ENCODE measurements around the gene EXOC4.

The EXOC4 gene

DNA sequence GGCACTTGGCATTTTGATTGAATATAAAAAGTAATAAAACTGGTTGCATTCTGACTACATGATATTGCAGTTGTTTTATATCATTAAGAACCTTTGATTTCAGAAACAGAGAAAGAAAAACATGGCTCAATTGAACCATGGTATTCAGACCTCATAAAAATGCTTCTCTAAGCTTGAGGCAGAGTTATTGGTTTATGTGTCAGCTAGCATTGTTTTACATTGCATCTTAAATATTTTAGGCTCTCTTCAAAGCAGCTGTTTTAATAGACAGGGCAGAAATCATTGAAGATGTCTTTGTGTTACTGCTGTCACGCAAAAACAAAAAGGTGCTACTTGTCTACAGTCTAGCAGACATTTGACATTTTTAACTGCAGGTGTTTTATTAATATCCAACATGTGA, 299.2 kb downstream of the EXOC4 start:
- Histone ChIP-seq H3K4me3 (ENCODE audit: low read depth, low read length) (no peak overlapping the region), H3K4me1 (ENCODE audit: control insufficient read depth, insufficient read depth, low read length) (peaks cover 9% of the 10 kb centered on the region), H3K36me3 (ENCODE audit: control insufficient read depth in 2 of 2, insufficient read depth in 1 of 2, low read length in 2 of 2) (no peaks in the 10 kb centered on the region), H3K27ac (ENCODE audit: extremely low read depth, low read depth, low read length) (no peak overlapping the region), H3K9me3 (ENCODE audit: control insufficient read depth, insufficient read depth, low read depth, low read length) (no peaks in the 10 kb centered on the region)
- TF ChIP-seq OVOL3 (tag by site-specific recombination; IDR thresholded peaks at IDR 0.05) (no peak), PRDM6 (tag by site-specific recombination; IDR thresholded peaks at IDR 0.05) (peak; percentile 55)
- TF ChIP-seq, protein P1, sequence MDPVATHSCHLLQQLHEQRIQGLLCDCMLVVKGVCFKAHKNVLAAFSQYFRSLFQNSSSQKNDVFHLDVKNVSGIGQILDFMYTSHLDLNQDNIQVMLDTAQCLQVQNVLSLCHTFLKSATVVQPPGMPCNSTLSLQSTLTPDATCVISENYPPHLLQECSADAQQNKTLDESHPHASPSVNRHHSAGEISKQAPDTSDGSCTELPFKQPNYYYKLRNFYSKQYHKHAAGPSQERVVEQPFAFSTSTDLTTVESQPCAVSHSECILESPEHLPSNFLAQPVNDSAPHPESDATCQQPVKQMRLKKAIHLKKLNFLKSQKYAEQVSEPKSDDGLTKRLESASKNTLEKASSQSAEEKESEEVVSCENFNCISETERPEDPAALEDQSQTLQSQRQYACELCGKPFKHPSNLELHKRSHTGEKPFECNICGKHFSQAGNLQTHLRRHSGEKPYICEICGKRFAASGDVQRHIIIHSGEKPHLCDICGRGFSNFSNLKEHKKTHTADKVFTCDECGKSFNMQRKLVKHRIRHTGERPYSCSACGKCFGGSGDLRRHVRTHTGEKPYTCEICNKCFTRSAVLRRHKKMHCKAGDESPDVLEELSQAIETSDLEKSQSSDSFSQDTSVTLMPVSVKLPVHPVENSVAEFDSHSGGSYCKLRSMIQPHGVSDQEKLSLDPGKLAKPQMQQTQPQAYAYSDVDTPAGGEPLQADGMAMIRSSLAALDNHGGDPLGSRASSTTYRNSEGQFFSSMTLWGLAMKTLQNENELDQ (tag by site-specific recombination; IDR thresholded peaks at IDR 0.05; ENCODE audit: low read depth): no peak
- CTCF ChIA-PET: interaction anchor here (0.8 kb wide), 1 partner anchor 302 kb away, joined by 4 read pairs; no protein-coding TSS in a partner anchor
- POLR2A ChIA-PET: no interaction called here

- CTCF ChIA-PET: no interaction called here
Measured at GRCh38 chr7:133554330-133554729, 301.5 kb downstream of the EXOC4 start.

More at GRCh38 chr7:133554330-133554729, 301.5 kb downstream of the EXOC4 start:
- H3K4me1 ChIP-seq (ENCODE audit: control insufficient read depth, insufficient read depth, low read length): peaks cover 9% of the 10 kb centered on the region
- H3K9me3 ChIP-seq (ENCODE audit: control insufficient read depth, insufficient read depth, low read depth, low read length): no peaks in the 10 kb centered on the region
- H3K4me3 ChIP-seq (ENCODE audit: low read depth, low read length): no peak overlapping the region
- H3K27ac ChIP-seq (ENCODE audit: extremely low read depth, low read depth, low read length): no peak overlapping the region
- H3K36me3 ChIP-seq (ENCODE audit: control insufficient read depth in 2 of 2, insufficient read depth in 1 of 2, low read length in 2 of 2): no peaks in the 10 kb centered on the region
- TF ChIP-seq ZNF777 (tag by site-specific recombination; IDR thresholded peaks at IDR 0.05; ENCODE audit: borderline replicate concordance) (no peak), ZNF623 (tag by site-specific recombination; IDR thresholded peaks at IDR 0.05) (no peak), ZBTB7A (tag by site-specific recombination; IDR thresholded peaks at IDR 0.05; ENCODE audit: low read depth) (no peak), ZXDB (tag by site-specific recombination; IDR thresholded peaks at IDR 0.05) (no peak), TRIM28 (IDR thresholded peaks at IDR 0.05; ENCODE audit: borderline replicate concordance, low read length) (no peak), YY2 (tag by site-specific recombination; IDR thresholded peaks at IDR 0.05) (no peak), ZNF175 (tag by site-specific recombination; IDR thresholded peaks at IDR 0.05) (no peak), ZNF624 (tag by site-specific recombination; IDR thresholded peaks at IDR 0.05) (no peak), ZNF48 (tag by site-specific recombination; IDR thresholded peaks at IDR 0.05) (no peak)
- TF ChIP-seq, protein P2, sequence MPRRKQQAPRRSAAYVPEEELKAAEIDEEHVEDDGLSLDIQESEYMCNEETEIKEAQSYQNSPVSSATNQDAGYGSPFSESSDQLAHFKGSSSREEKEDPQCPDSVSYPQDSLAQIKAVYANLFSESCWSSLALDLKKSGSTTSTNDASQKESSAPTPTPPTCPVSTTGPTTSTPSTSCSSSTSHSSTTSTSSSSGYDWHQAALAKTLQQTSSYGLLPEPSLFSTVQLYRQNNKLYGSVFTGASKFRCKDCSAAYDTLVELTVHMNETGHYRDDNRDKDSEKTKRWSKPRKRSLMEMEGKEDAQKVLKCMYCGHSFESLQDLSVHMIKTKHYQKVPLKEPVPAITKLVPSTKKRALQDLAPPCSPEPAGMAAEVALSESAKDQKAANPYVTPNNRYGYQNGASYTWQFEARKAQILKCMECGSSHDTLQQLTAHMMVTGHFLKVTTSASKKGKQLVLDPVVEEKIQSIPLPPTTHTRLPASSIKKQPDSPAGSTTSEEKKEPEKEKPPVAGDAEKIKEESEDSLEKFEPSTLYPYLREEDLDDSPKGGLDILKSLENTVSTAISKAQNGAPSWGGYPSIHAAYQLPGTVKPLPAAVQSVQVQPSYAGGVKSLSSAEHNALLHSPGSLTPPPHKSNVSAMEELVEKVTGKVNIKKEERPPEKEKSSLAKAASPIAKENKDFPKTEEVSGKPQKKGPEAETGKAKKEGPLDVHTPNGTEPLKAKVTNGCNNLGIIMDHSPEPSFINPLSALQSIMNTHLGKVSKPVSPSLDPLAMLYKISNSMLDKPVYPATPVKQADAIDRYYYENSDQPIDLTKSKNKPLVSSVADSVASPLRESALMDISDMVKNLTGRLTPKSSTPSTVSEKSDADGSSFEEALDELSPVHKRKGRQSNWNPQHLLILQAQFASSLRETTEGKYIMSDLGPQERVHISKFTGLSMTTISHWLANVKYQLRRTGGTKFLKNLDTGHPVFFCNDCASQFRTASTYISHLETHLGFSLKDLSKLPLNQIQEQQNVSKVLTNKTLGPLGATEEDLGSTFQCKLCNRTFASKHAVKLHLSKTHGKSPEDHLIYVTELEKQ (tag by site-specific recombination; IDR thresholded peaks at IDR 0.05; ENCODE audit: borderline replicate concordance): no peak
- TF ChIP-seq, protein P3, sequence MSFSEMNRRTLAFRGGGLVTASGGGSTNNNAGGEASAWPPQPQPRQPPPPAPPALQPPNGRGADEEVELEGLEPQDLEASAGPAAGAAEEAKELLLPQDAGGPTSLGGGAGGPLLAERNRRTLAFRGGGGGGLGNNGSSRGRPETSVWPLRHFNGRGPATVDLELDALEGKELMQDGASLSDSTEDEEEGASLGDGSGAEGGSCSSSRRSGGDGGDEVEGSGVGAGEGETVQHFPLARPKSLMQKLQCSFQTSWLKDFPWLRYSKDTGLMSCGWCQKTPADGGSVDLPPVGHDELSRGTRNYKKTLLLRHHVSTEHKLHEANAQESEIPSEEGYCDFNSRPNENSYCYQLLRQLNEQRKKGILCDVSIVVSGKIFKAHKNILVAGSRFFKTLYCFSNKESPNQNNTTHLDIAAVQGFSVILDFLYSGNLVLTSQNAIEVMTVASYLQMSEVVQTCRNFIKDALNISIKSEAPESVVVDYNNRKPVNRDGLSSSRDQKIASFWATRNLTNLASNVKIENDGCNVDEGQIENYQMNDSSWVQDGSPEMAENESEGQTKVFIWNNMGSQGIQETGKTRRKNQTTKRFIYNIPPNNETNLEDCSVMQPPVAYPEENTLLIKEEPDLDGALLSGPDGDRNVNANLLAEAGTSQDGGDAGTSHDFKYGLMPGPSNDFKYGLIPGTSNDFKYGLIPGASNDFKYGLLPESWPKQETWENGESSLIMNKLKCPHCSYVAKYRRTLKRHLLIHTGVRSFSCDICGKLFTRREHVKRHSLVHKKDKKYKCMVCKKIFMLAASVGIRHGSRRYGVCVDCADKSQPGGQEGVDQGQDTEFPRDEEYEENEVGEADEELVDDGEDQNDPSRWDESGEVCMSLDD (tag by site-specific recombination; IDR thresholded peaks at IDR 0.05): no peak
- POLR2A ChIA-PET: no interaction called here
